HG03442 (cell line): Measurements from ENCODE around the gene DMBX1.

Experiments used
- ATAC-seq: cut with Tn5 transposase; IDR thresholded peaks from one replicate; pipeline ENCODE4 v1.9.1; 2021; ENCODE audit warnings: mild to moderate bottlenecking, moderate library complexity; ENCODE audit not compliant: unreplicated experiment

Gene DMBX1

DNA sequence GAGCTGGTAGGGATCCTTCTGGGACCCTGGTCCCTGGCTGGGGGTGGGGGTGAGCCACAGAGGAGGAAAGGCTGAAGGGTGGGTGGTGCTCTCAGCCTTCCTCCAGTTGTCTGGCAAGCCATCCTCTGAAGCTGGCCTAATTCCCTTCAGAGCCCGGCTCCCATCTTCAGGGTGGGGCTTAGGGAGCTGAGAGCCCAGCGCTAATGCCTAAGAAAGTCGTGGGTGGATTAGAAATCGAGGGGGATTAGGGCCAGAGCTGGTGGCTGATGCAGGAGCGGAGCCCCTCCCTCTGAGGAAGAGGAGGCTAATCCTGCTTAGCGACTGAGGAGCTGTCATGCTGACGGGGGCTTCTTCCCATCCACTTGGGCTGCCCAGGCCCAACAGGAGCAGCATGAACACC, 30.8 kb upstream of the DMBX1 start:
- ATAC-seq, result no peak

DNA sequence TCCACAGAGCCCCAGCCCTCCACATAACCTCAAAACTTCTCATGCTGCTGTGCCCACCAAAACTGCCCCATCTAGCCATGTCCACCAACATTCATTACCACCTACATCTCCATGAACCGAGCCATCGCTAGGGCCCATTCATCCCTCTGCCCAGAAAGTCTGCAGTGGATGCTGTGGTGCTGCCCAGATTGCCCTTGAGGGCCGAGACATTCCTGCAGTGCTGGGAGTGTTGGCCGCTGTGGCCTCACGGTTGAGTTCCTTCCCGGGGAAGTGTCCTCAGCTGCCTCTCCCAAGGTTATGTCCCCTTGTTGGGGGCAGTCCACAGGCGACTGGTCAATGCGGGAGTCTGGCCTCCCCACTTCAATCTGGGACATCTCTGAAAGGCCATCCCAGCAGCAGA, 30.3 kb upstream of the DMBX1 start:
- no peak for ATAC-seq

DNA sequence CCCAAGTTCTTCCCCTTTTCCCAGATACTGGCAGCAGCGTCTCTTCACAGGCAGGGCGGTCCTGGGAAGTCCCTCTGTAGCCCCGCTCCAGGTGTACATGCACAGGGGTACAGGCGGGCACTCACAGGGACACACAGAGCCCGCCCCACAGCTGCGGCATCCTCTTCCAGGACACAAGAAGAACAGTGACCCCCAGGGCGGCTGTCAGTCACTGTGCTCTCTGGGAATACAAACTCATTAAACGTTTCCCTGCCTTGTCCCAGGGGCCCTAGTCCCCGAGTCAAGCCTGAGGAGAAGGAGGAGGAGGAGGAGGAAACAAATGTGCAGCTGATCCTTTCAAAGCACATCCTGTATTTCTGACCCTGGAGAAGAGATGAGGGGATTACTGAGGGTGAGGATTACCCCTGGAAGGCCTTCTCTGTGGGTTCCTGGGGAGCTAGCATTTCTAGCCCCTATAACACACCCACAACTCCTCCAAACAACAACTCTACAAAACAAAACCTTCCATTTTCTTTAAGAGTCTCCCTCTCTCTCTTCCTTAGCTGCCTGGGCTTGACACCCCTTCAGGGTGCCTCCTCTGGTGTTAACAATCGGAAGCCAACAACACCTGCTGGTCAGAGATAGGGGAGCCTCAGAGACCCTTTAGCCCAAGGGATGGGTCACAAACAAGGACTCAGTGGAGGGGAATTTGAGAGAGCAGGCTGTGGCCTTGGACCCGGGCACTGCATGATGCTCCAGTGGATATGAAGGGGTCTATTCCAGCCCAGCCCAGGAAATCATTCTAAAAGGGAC, 28.4 kb upstream of the DMBX1 start:
- ATAC-seq, result no peak

DNA sequence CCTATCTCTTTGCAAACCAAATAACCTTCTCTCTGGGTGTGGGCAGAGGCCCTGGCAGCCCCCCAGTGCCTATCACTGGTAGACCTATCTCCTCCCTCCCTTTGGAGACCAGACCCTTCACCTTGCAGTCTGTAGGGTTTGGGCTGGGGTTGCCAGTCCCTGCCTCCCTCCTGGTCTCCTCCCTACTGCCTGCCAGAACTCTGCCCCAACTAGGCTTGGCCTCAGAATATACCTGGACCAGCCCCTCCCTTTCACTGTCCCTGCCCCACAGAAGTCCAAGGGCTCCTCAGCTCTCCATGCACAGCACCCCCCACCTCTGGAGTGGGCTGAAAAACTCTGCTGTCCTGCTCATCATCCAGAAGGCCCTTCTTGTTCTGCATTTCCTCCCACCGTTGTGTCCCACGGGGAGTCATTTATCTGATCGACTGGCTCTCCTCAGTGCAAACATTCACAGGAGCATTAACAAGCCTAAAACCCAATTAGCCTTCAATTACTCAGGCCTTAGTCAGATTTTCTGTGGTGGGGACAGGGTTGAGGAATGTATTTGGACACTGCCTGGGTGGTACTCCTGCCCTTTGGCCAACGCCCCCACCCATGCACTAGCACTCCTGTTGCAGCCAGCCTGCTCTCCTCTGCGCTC, 27.7 kb upstream of the DMBX1 start:
- ATAC-seq, result no peak

DNA sequence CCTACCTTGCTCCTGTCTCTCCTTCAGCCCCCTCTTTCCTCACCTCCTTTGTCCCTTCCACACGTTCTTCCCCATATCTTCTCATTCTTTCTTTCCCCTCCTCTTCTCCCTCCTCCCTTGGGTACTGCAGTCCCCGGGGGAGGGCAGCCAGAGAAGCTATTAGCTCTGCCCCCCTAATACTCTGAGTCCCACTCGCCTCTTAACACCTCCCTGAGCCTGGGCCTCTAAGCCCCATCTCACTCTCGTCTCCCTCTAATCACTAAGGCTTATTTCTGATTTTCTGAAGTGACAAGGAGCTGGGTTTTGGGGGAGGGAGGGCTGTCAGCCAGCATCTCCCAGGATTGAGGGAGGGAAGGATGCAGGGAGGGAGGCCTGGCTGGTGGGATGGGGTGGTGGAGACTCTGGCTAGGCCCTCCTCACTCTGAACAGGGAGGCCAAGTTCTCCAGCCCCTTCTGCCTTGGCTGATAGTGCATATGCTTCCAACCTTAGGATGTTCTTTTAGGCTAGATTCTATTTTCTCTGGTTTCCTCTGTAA, 25.6 kb upstream of the DMBX1 start:
- ATAC-seq, result no peak

DNA sequence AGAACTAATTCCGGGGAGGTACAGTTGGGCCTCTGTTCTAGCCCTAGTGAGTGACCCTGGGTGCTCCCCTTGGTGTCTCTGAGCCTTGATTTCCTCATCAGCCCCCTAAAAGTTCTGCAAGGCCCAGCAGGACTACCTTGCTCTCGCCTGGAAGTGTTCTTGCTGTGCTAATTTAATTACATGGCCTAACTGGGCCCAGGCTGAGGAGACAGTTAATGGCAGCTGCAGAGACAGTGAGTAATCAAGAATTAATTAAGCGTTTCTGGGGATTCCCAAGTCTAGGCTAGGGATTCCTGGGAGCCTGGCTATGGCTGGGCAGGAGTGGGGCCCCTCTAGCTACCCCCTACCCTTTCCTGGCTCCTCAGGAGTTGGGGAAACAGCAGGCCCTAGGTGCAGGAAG, 24.7 kb upstream of the DMBX1 start:
- no peak for ATAC-seq

DNA sequence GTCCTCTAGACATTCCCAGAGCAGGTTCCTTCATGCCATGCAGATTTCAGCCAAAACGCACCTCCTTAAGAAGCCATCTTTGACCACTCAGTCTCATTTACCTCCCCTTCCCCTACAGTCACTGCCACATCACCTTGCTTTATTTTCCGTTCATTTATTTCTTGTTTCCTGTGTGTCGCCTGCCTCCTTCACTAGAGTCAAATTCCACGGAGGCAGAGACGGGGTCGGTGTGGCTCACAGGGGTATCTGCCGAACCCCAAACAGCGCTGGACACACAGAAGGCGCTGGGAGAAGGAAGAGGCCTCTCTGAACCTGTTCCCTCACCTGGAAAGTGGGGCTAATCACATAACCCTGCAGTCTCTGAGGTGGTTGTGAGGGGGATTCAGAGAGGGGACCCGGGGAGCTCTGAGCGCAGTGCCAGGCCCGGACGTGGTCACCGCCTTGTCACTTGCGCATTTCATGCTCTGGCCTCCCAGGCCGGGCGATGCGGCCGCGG, 23.6 kb upstream of the DMBX1 start:
- no peak for ATAC-seq

DNA sequence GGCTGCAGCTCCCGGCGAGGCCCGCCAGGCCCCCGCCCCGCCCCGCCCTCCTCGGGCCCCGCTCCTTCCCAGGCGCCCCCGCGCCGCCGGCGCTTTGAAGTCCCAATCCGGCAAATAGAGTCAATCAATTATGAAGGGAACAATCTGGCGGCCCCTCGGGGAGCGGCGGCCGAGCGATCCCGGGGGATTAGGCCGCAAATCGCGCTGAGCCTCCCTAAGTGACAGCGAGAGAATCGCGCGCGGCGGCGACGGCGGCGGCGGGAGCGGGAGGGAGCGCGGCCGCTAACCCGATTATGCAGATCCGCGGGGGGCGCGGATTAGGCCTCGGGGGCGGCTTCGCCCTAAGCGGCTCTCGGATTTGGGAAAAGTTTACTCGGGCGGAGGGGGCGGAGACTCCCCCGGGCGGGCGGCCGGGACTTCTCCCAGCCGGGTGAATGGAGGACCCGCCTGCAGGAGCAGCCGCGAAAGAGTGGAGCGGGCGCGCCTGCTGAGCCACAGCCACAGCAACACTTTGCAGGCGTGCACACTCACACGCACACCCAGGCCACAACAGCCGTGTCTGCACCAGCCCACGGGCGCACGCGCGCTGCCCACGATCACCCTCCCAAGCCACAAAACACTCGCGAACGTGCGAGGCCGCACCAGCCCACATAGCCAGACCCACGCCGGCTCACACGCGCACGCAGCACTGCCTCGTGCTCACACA, 23.0 kb upstream of the DMBX1 start:
- no peak for ATAC-seq

DNA sequence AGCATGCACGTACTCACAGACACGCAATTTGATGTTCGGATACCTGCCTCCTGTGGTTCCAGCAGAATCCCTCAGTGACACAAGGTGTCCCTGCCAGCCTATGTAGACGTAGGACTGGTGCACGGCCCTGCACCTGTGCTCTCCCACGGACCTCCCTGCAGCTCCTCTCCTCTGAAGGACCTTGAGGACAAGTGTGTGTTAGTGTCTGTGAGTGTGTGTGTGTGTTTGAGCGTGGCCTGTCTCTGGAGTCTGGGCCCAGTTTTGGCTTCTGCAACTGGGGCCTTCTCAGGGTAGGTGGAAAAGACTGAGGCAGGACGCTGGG, 22.5 kb upstream of the DMBX1 start:
- no peak for ATAC-seq

DNA sequence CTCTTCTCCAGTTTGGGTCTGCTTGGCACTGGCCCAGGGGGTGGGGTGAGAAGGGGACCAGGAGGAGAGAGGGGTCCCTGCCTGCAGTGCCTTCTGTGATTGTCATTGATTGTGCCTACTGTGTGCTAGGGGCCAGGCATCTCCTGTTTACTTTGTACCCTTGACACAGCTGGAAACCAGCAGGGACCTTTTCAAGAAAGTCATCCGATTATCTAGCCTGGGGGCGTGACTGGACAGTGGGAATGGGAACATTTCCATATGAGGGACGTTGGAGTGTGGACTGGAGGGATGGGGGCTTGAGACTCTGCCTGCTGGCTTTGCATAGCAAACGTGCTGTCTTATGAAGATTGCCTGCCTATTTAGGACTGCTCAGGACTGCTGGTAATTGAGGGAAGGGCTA, 19.8 kb upstream of the DMBX1 start:
- no peak for ATAC-seq

DNA sequence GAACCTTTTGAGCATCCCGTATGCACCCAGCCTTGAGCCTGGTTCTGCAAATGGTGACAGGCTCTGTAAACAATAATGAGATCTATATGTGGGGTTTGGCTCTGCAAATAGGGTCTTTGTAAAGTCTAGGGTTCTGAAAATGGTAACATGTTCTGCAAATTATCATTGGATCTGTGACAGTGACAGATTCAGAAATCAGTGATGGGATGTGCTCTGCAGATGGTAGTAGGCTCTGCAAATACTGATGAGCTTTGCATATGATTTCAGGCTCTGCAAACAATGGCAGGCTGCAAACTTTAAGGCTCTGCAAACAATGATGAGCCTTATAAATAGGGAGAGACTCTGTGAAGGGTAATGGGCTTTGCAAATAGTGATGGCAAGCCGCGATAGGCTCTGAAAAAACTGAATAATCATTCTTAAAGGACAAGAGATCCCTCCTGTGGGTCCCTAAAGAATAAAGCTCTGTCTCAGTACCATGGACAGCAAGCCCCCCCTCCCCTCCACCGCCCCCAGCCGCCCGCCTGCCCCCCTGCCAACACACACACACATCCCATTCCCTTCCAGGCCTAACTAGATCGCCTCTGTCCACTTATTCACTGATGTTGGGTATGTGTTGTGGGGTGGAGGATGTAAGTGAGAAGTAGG, 17.7 kb upstream of the DMBX1 start:
- ATAC-seq, result no peak

DNA sequence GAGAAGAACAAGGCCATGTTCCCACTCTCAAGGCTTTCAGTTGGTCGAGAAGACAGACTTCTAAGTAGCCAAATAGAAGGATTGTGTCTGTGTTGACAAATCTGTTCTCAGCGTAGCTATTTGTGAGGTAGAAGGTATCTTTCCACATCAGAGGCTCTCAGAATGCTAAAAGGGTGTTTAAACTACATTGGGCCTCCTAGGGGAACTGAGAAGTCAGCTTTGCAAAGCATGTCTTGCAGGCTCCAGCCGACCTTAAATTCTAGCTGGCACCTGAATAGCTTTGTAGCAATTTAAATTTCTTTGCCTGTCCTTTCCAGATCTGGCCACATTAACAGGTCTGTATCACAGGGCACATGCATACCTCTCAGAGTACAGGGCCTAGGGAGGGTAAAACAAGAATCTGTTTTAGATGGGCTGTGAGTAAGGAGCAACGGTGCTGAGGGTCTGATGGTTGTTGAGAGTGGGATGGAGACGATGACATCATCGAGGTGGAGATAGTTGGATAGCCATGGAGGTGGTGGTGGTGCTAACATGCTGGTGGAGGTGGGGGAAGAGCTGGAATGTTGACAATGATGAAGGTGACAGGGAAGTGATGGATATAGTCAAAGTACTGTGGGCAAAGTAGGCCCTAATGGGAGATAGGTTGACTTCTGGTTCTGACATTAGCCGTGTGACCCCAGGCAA, 17.0 kb upstream of the DMBX1 start:
- ATAC-seq, result no peak

DNA sequence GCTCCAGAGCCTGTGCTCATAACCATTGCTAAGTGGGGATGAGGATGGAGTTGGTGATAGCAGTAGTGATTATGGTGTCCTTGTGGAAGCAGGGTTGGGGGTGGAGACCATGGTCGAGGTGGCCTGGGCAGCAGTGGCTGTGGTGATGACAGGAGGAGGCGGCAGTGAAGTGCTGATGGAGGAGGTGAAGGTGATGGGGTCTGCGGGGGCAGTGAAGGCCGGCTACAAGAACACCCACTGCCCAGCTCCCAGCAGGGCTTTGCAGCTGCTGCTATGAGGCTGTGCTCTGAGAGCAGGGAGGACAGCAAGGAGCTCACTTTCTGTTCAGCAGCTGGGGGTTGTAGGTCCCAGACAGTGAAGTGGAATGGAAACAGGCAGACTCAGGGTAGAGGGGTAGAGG, 15.6 kb upstream of the DMBX1 start:
- no peak for ATAC-seq

DNA sequence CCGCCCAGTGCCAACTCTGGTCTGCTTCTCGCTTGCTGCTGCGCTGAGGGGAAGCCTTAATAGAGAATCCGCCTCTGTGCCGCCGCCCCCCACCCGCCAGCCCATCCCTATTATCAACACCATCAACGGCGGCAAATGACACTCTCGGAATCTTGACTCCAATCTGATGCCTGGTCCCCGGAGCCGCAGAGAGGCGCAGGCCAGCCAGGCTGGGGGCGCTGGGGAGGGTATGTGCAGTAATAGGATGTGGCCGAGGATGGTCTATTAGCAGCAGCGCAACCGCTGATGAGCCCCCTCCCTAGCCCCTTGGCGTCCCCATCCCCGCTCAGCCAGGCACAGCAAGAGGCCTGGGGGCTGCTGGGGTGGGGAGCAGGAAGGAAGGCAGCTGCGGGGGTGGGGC, 15.1 kb upstream of the DMBX1 start:
- no peak for ATAC-seq

DNA sequence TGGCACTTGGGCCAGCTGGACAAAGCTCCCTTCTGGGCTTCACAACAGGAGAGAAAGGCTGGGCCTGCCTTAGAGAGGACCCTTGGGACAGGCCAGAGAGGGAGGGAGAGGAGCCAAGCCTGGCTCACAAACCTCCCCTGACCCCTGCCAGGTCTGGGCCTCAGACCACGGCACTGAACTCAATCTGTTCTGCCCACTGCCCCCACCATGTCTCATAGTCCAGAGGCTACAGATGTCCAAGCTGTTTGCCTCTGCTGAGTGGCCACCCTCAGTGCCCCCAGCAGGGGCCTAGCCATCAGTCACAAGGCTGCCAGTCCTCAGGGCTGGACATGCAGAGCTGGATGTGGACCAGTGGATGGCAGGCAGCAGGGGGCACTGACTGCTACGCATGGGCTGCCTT, 13.0 kb upstream of the DMBX1 start:
- ATAC-seq, result no peak

DNA sequence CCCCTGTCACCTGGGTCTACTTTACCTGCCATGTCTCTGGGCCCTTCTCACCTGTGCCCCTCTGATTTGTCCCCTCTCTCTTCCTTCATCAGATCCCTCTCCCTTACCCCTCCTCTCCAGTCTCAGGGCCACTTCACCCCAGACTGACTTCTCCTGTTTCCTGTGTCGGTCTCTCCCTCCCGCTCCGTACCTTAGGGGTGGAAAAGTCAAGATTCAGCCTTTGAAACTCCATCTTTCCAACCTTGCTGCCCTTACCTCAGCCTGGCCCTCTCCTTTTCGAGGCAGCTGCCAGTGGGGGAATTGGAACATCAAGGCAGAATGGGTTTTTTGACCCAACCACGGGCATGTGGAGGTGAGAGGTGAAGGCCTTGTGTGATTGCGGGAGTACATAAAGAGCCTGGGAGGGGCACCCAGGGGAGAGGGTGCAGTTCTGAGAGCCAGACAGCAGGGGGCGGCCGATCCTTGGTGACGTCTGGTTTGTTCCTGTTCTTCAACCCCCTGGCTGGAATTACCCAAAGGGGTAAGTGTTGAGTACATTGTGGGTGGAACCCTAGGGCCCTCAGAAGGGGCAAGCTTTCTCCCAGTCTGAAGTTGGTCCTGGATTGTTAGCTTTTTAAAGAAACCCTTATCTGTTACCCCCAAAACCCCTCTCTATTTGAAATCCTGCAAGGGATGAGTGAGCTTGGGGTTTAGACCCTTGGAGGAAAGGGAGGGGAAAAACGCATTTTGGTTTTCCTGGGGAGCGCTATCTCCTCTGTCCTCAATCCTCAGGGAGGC, 12.3 kb upstream of the DMBX1 start:
- peak; percentile 57 for ATAC-seq

DNA sequence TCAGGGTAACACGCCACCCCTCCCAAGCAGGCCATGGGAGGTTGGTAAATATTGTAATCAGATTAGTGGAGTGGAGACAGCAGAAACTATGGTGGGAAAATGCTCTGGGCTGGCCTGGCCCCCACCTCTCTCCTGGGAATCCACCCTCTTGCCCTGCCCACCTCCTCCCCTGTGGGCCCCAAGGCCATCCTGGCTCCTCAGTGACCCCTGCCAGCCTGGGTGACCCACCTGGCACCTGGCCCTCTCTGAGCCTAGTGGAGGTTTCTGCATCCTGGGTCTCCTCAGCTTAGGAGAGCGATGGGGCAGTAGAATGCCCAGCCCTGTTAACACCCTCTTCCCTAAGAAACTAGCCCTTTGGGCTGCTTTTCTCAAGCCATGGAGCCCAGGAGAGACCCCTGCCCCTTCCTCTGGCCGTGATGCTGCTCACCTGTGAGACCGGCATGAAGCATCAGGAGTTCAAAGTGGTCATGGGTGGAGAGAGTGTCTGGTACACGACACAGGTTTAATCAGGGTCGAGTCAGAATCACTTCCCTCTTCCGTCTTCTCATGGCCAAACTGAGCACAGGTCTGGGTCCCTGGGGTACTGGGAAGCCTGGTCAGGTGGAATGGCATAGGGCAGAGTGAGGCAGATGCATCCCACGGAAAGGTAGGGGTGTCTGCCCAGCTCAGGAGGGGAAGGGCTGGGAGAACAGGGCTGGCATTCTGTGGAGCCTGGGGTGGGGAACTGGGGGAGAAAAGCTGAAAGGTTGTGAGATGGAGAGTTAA, 10.7 kb upstream of the DMBX1 start:
- no peak for ATAC-seq

DNA sequence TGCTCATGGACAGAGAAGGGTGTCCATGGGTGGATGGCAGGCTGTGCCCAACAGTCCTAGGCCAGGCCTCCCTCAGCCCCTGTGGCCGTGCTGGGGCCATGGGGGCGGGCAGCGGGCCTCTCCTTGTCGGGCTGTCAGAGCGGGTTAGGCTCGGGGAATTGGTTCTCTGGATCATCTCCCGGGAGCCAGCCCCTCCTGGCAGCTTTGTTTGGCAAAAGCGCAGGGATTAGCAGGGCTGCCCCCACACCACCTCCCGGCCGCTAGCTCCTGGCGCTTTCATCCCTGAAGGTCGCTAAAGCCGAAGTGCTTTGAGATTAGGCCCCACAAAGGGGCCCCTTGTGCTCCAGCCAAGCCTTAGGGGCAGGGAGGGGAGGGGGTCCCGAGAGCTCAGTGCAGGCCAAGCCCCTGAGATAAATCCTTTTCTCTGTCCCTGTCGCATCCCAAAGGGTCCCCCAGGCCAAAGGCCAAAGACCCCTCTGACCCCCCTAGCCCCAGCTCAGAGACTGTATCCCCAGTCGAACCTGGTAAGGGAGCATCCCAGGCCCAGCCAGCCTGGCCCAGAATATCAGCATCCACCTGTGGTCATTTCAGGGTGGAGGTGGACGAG, 9.8 kb upstream of the DMBX1 start:
- ATAC-seq, result no peak
